Spleen (tissue), 11 donors: ENCODE results near the gene MCL1. TPM values are rescaled to one million over a fixed set of nuclear protein-coding genes. Genes with fewer than 3 reads are reported as not detected.
"Not testable (repeated sequence)": the region's sequence is repeated elsewhere in the genome, so short reads cannot be mapped to it uniquely, and the experiment has no call there.

ENCODE experiments used
- DNase-seq: peaks from one replicate; pipeline ENCODE4 v3.0.0-alpha.2; 2020
- H3K27ac ChIP-seq, 8 donors: fragments of 200-600 bp; sonication (generic) in 7 of 8; 1 replicate in 4 of 8; 2 replicates in 4 of 8; pipeline versions ENCODE4 v1.5.0 to v1.8.0; 2016 to 2021; ENCODE audit warnings: inconsistent platforms in 4 of 8, mild to moderate bottlenecking in 4 of 8, moderate library complexity in 1 of 8
- H3K27me3 ChIP-seq, 7 donors: fragments of 200-600 bp; sonication (generic) in 6 of 7; replicated peaks in 1 of 7; 1 replicate in 4 of 7; 2 replicates in 3 of 7; pipeline versions ENCODE4 v1.5.0 to v1.8.0; 2016 to 2021; ENCODE audit warnings: inconsistent platforms in 3 of 7, mild to moderate bottlenecking in 1 of 7
- H3K36me3 ChIP-seq, 6 donors: fragments of 200-600 bp; sonication (generic) in 5 of 6; 1 replicate in 4 of 6; 2 replicates in 2 of 6; pipeline versions ENCODE4 v1.5.0 to v1.8.0; 2016 to 2021; ENCODE audit warnings: inconsistent platforms in 2 of 6
- H3K4me1 ChIP-seq, 6 donors: fragments of 200-600 bp; sonication (generic) in 5 of 6; 1 replicate in 3 of 6; 2 replicates in 3 of 6; pipeline versions ENCODE4 v1.5.0 to v1.8.0; 2016 to 2021; ENCODE audit warnings: inconsistent platforms in 3 of 6
- H3K4me3 ChIP-seq, 8 donors: fragments of 200-600 bp; sonication (generic) in 7 of 8; 1 replicate in 4 of 8; 2 replicates in 4 of 8; pipeline versions ENCODE4 v1.5.0 to v1.8.0; 2016 to 2021; ENCODE audit warnings: inconsistent platforms in 4 of 8, mild to moderate bottlenecking in 4 of 8, moderate library complexity in 2 of 8
- H3K9me3 ChIP-seq, 8 donors: fragments of 200-600 bp; sonication (generic) in 7 of 8; 1 replicate in 4 of 8; 2 replicates in 4 of 8; pipeline versions ENCODE4 v1.5.0 to v1.8.0; 2016 to 2021; ENCODE audit warnings: inconsistent platforms in 4 of 8
- POLR2A ChIP-seq, 3 donors: fragments of 450-650 bp; IDR thresholded peaks; one replicate each; pipeline ENCODE4 v1.5.1; 2017; ENCODE audit warnings: antibody characterized with exemption in 3 of 3, mild to moderate bottlenecking in 1 of 3
- POLR2AphosphoS5 ChIP-seq, 3 donors: sonication (generic); formaldehyde crosslinking; IDR thresholded peaks; one replicate each; pipeline ENCODE4 v1.5.1; 2017; ENCODE audit warnings: antibody characterized with exemption in 3 of 3
- WGBS, 5 donors: extraction: QIAGEN DNeasy Blood & Tissue Kit in 3 of 5; methylation state at CpG; one replicate each; pipeline versions ENCODE4 v1.1.5 to v1.1.7; 2013 to 2018; 5-methylcytosine and 5-hydroxymethylcytosine counted together
- intact Hi-C: fragments of 100-400 bp; cut with DNase I; formaldehyde crosslinking; loops from one replicate; pipeline ENCODE4 v1.15.0; 2023; ENCODE audit warnings: low total_unique reads
- polyA plus RNA-seq, 3 donors: library from polyadenylated mRNA; stranded (reverse); fragments of 200-250 nt; gene quantifications; one replicate each; pipeline ENCODE4 v1.2.1, GENCODE V29; 2013
- total RNA-seq, 7 donors: library from RNA; depleted of rRNA in 3 of 7; stranded (reverse); fragments of >200 nt in 3 of 7; fragmentation: NEBNext Ultra II Directional in 4 of 7; extraction: Animal tissue kit (Norgen Biotek cat#: 25700) in 4 of 7; gene quantifications; one replicate each; pipeline versions ENCODE4 v1.1.0 to v1.2.1, GENCODE V29; 2016 to 2021
- TF ChIP-seq, protein P1 (sequence below), 11 experiments: fragments of 200-600 bp in 7 of 11; fragments of 450-650 bp in 4 of 11; sonication (generic) in 4 of 11; IDR thresholded peaks in 8 of 11; conservative IDR thresholded peaks in 3 of 11; 1 replicate in 7 of 11; 2 replicates in 4 of 11; pipeline versions ENCODE4 v1.4.0 to v1.8.0; 2016 to 2021; ENCODE audit warnings: antibody characterized with exemption in 11 of 11, inconsistent platforms in 4 of 11, mild to moderate bottlenecking in 1 of 11
- donor health status: healthy with polysubstance abuse.
- donor health status: DM: no; HTN: no; CAD: no; lungs with moderate emphysema.
- donor health status: DM: no; HTN: no; CAD: no.
- donor health status: Bipolar disorder and iron deficiency.
- donor health status: healthy.
- donor health status: DM: no; HTN: no; CAD: no.
- donor health status: DM: yes; HTN: yes; CAD: no.

Gene MCL1
- total and polyA plus RNA-seq, 10 donors: 75.8 to 435 (median 299) TPM

DNA sequence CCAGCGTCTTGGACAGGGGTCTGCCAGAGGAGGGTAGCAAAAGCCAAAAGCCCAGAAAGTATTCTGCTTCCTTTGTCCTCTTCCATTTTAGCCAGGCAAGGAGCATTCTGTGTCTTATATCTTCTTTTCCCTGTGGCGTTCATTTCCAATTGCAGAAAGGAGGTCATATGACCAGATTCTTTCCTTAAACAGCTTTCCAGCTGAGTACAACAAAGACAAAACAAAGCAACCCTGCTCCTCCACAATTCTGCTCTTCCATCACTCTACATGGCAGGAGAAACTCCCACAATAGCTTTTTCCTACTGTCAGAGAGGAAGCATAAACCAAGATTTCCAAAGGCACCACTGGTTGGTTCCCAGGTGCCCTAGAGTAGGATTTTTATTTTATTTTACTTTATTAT lies 30.3 kb upstream of the MCL1 start:
- intact Hi-C loops: no loop called here
- 74 to 88% (median 81%) methylated on average over 2 of the region's 2 CpGs for WGBS, 5 donors
- Histone ChIP-seq H3K4me3 (no peak overlapping the region), H3K4me1 (peaks cover 25 to 74% (median 56%) of the 10 kb centered on the region in 6 donors), H3K27me3 (no peaks in the 10 kb centered on the region), H3K36me3 (peaks cover 0 to 9% (median 0%) of the 10 kb centered on the region in 6 donors), H3K27ac (peak overlapping the region in 6 of 8 donors; percentile 87 to 97 (median 92)), H3K9me3 (no peaks in the 10 kb centered on the region)
- no peak for TF ChIP-seq POLR2A (IDR thresholded peaks at IDR 0.05)
- no peak for TF ChIP-seq POLR2AphosphoS5 (IDR thresholded peaks at IDR 0.05)
- TF ChIP-seq, protein P1, sequence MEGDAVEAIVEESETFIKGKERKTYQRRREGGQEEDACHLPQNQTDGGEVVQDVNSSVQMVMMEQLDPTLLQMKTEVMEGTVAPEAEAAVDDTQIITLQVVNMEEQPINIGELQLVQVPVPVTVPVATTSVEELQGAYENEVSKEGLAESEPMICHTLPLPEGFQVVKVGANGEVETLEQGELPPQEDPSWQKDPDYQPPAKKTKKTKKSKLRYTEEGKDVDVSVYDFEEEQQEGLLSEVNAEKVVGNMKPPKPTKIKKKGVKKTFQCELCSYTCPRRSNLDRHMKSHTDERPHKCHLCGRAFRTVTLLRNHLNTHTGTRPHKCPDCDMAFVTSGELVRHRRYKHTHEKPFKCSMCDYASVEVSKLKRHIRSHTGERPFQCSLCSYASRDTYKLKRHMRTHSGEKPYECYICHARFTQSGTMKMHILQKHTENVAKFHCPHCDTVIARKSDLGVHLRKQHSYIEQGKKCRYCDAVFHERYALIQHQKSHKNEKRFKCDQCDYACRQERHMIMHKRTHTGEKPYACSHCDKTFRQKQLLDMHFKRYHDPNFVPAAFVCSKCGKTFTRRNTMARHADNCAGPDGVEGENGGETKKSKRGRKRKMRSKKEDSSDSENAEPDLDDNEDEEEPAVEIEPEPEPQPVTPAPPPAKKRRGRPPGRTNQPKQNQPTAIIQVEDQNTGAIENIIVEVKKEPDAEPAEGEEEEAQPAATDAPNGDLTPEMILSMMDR (IDR thresholded peaks at IDR 0.05 in 8 of 11, conservative IDR thresholded peaks at IDR 0.05 in 3 of 11): no peak
- no peak for DNase-seq

GRCh38 chr1:150606463-150607142 lies 27.2 kb upstream of the MCL1 start:
- WGBS, 5 donors: 95 to 100% (median 97%) methylated on average over 7 of the region's 7 CpGs
- DNase-seq: no peak
- Histone ChIP-seq H3K4me1 (peaks cover 4 to 51% (median 28%) of the 10 kb centered on the region in 6 donors), H3K4me3 (no peak overlapping the region), H3K27ac (peak overlapping the region in 2 of 8 donors; percentile 2 to 84), H3K36me3 (peaks cover 0 to 9% (median 0%) of the 10 kb centered on the region in 6 donors), H3K9me3 (no peaks in the 10 kb centered on the region), H3K27me3 (no peaks in the 10 kb centered on the region)
- TF ChIP-seq POLR2A (IDR thresholded peaks at IDR 0.05) (no peak), POLR2AphosphoS5 (IDR thresholded peaks at IDR 0.05) (no peak)
- TF ChIP-seq, protein P1 (IDR thresholded peaks at IDR 0.05 in 8 of 11, conservative IDR thresholded peaks at IDR 0.05 in 3 of 11): no peak
- intact Hi-C loops: no loop called here

GRCh38 chr1:150605451-150605731 lies 26.0 kb upstream of the MCL1 start:
- Histone ChIP-seq H3K4me1 (peaks cover 0 to 43% (median 16%) of the 10 kb centered on the region in 6 donors), H3K36me3 (peaks cover 0 to 15% (median 3%) of the 10 kb centered on the region in 6 donors), H3K27ac (peak overlapping the region in 3 of 8 donors; percentile 81 to 84 (median 83))
- H3K27me3 ChIP-seq, H3K4me3 ChIP-seq, H3K9me3 ChIP-seq, intact Hi-C loops, DNase-seq: not testable (repeated sequence)
- WGBS, 5 donors: 92 to 100% (median 99%) methylated on average over 3 of the region's 3 CpGs

GRCh38 chr1:150604226-150604588 lies 24.8 kb upstream of the MCL1 start:
- peaks cover 0 to 35% (median 5%) of the 10 kb centered on the region in 6 donors for H3K4me1 ChIP-seq
- H3K4me3 ChIP-seq: no peak overlapping the region
- no peak for DNase-seq
- H3K9me3 ChIP-seq: no peaks in the 10 kb centered on the region
- H3K27me3 ChIP-seq: no peaks in the 10 kb centered on the region
- peak overlapping the region; percentile 43 to 84 (median 74) for H3K27ac ChIP-seq
- 94 to 100% (median 97%) methylated on average over 2 of the region's 2 CpGs for WGBS, 5 donors
- intact Hi-C loops: no loop called here
- TF ChIP-seq POLR2A (IDR thresholded peaks at IDR 0.05): no peak
- TF ChIP-seq, protein P1 (IDR thresholded peaks at IDR 0.05 in 8 of 11, conservative IDR thresholded peaks at IDR 0.05 in 3 of 11): no peak
- TF ChIP-seq POLR2AphosphoS5 (IDR thresholded peaks at IDR 0.05): no peak
- peaks cover 0 to 26% (median 6%) of the 10 kb centered on the region in 6 donors for H3K36me3 ChIP-seq
